IMR-90 (cell line): ENCODE results near the gene MSRB1.

Experiments
- CEBPB ChIP-seq: IDR thresholded peaks from 2 replicates; pipeline ENCODE4 v1.6.1; 2012; ENCODE audit warnings: low read depth, low read length, improper control_type of control experiment
- CHD1 ChIP-seq: IDR thresholded peaks from 2 replicates; pipeline ENCODE4 v1.6.1; 2012; ENCODE audit warnings: low read depth, low read length, improper control_type of control experiment
- FOS ChIP-seq: fragments of 150-350 bp; IDR thresholded peaks from 2 replicates; pipeline ENCODE4 v1.6.1; 2016; ENCODE audit warnings: low read depth, low read length
- POLR2A ChIP-seq: IDR thresholded peaks from 2 replicates; pipeline ENCODE4 v1.6.1; 2012; ENCODE audit warnings: mild to moderate bottlenecking, low read depth, low read length
- RAD21 ChIP-seq: IDR thresholded peaks from 2 replicates; pipeline ENCODE4 v1.6.1; 2012; ENCODE audit warnings: low read length, improper control_type of control experiment
- RCOR1 ChIP-seq: IDR thresholded peaks from 2 replicates; pipeline ENCODE4 v1.6.1; 2012; ENCODE audit warnings: mild to moderate bottlenecking, low read length, improper control_type of control experiment; ENCODE audit not compliant: insufficient replicate concordance
- SMC3 ChIP-seq: fragments of 150-350 bp; IDR thresholded peaks from 2 replicates; pipeline ENCODE4 v1.6.1; 2016; ENCODE audit warnings: low read depth, mild to moderate bottlenecking, antibody characterized with exemption, low read length, moderate library complexity
- TF ChIP-seq, protein P1 (sequence below): conservative IDR thresholded peaks from 2 replicates; pipeline ENCODE4 v1.5.1; 2012; ENCODE audit warnings: mild to moderate bottlenecking, low read depth, low read length, improper control_type of control experiment
- TF ChIP-seq, protein P2 (sequence below): fragments of 150-350 bp; IDR thresholded peaks from 2 replicates; pipeline ENCODE4 v1.6.1; 2017; ENCODE audit warnings: mild to moderate bottlenecking, antibody characterized with exemption, low read length, low read depth

DNA sequence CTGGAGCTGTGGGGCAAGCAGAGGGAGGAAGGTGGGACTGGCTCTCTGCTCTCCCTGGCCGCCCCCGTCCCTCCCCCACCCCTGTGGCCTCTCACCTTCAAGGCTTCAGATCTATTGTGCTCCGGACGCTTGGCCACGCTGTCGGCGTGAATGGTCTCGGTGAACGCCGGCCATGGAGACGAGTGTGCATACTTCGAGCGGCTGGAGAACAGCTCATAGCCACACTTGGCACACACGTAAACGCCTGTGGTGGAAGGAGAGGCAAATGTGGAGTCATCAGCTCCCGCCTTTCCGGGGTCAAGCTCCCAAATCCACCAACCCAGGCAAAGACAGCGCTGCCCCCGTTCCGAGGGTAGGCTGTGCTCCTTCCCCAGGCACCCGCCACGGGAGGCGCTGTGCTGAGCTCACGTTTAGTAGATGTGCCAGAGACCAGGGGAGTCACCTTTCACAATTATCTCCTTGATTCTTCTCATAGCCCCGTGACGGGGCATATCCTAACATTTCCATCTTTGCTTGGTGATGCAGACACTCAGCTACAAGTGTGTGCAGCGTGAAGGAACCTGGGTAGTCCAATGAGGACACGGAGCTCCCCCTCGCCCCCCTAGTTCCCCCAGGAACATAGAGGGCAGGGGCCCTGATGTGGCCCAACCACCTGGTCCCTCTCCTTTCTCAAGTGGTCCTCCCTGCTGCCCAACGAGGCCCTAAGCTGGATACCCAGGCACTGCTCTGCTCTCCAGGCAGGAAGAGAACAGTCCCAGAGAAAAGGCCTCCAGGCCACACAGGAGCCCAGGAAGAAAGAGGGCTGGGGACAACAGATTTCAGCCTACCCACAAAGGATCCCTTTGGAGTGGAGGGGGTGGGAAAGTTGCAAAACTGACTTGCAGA lies 1.6 kb downstream of the MSRB1 start:
- TF ChIP-seq, protein P1, sequence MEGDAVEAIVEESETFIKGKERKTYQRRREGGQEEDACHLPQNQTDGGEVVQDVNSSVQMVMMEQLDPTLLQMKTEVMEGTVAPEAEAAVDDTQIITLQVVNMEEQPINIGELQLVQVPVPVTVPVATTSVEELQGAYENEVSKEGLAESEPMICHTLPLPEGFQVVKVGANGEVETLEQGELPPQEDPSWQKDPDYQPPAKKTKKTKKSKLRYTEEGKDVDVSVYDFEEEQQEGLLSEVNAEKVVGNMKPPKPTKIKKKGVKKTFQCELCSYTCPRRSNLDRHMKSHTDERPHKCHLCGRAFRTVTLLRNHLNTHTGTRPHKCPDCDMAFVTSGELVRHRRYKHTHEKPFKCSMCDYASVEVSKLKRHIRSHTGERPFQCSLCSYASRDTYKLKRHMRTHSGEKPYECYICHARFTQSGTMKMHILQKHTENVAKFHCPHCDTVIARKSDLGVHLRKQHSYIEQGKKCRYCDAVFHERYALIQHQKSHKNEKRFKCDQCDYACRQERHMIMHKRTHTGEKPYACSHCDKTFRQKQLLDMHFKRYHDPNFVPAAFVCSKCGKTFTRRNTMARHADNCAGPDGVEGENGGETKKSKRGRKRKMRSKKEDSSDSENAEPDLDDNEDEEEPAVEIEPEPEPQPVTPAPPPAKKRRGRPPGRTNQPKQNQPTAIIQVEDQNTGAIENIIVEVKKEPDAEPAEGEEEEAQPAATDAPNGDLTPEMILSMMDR: 0 out of 2 replicates have a peak, but pooled peaks have one; percentile 6
- TF ChIP-seq CHD1: no peak
- TF ChIP-seq CEBPB: no peak
- no peak for TF ChIP-seq RAD21
- no peak for TF ChIP-seq POLR2A
- TF ChIP-seq SMC3: no peak
- no peak for TF ChIP-seq RCOR1
- no peak for TF ChIP-seq FOS
- TF ChIP-seq, protein P2, sequence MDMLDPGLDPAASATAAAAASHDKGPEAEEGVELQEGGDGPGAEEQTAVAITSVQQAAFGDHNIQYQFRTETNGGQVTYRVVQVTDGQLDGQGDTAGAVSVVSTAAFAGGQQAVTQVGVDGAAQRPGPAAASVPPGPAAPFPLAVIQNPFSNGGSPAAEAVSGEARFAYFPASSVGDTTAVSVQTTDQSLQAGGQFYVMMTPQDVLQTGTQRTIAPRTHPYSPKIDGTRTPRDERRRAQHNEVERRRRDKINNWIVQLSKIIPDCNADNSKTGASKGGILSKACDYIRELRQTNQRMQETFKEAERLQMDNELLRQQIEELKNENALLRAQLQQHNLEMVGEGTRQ: no peak
